GM12878 (cell line): Measurements from ENCODE around the gene MMP7.

ENCODE experiments used
- ATF3 ChIP-seq: IDR thresholded peaks from 2 replicates; pipeline ENCODE4 v1.6.1; 2011; ENCODE audit warnings: low read depth, mild to moderate bottlenecking, low read length, moderate library complexity, borderline replicate concordance; ENCODE audit errors: extremely low read depth
- BHLHE40 ChIP-seq, 2 experiments: fragments of 450-650 bp in 1 of 2; IDR thresholded peaks; 2 replicates each; pipeline ENCODE4 v1.6.1; 2011 to 2017; ENCODE audit warnings: low read depth in 2 of 2, borderline replicate concordance in 1 of 2, improper control_type of control experiment in 1 of 2, low read length in 1 of 2, mild to moderate bottlenecking in 1 of 2
- BRCA1 ChIP-seq: IDR thresholded peaks from 2 replicates; pipeline ENCODE4 v1.6.1; 2011; ENCODE audit warnings: low read depth, low read length, improper control_type of control experiment
- CTCF ChIP-seq, 3 experiments: IDR thresholded peaks in 2 of 3; conservative IDR thresholded peaks in 1 of 3; 2 replicates each; pipeline ENCODE4 v1.5.1; 2011; ENCODE audit warnings: low read depth in 3 of 3, low read length in 3 of 3, mild to moderate bottlenecking in 3 of 3, control low read depth in 2 of 3, moderate library complexity in 2 of 3, inconsistent platforms in 1 of 3, mixed read lengths in 1 of 3; ENCODE audit not compliant: control insufficient read depth in 2 of 3, insufficient read depth in 1 of 3; ENCODE audit errors: extremely low read depth in 1 of 3
- ETV6 ChIP-seq, 2 experiments: fragments of 450-650 bp in 1 of 2; IDR thresholded peaks in 1 of 2; conservative IDR thresholded peaks in 1 of 2; 2 replicates each; pipeline ENCODE4 v1.6.1; 2014; ENCODE audit warnings: antibody characterized with exemption in 1 of 2, borderline replicate concordance in 1 of 2, low read depth in 1 of 2, mild to moderate bottlenecking in 1 of 2, moderate library complexity in 1 of 2
- MXI1 ChIP-seq: fragments of 150-350 bp; IDR thresholded peaks from 2 replicates; pipeline ENCODE4 v1.6.1; 2011; ENCODE audit warnings: low read depth, mild to moderate bottlenecking, inconsistent platforms, low read length, improper control_type of control experiment
- NRF1 ChIP-seq: conservative IDR thresholded peaks from 2 replicates; pipeline ENCODE4 v1.6.1; 2011; ENCODE audit warnings: mild to moderate bottlenecking, low read depth, low read length, improper control_type of control experiment
- POLR2A ChIP-seq: IDR thresholded peaks from 2 replicates; pipeline ENCODE4 v1.6.1; 2011; ENCODE audit warnings: low read depth, mild to moderate bottlenecking, low read length
- SMC3 ChIP-seq: IDR thresholded peaks from 2 replicates; pipeline ENCODE4 v1.6.1; 2011; ENCODE audit warnings: low read length, improper control_type of control experiment, borderline replicate concordance
- SUPT20H ChIP-seq: IDR thresholded peaks from 2 replicates; pipeline ENCODE4 v1.6.1; 2011; ENCODE audit warnings: low read depth, mild to moderate bottlenecking, low read length, moderate library complexity, borderline replicate concordance; ENCODE audit not compliant: control insufficient read depth

- no peak for TF ChIP-seq CTCF (IDR thresholded peaks at IDR 0.05 in 2 of 3, conservative IDR thresholded peaks at IDR 0.05 in 1 of 3; ENCODE audit: control insufficient read depth in 2 of 3, extremely low read depth in 1 of 3, insufficient read depth in 1 of 3, low read depth in 3 of 3, low read length in 3 of 3)
- TF ChIP-seq POLR2A: no peak
- no peak for TF ChIP-seq BHLHE40 (IDR thresholded peaks at IDR 0.05; ENCODE audit: borderline replicate concordance in 1 of 2, low read depth in 2 of 2, low read length in 1 of 2)
- TF ChIP-seq ETV6 (conservative IDR thresholded peaks at IDR 0.05 in 1 of 2, IDR thresholded peaks at IDR 0.05 in 1 of 2; ENCODE audit: borderline replicate concordance in 1 of 2, low read depth in 1 of 2): no peak
- no peak for TF ChIP-seq SMC3
- TF ChIP-seq SUPT20H: no peak
- TF ChIP-seq NRF1: no peak
- no peak for TF ChIP-seq ATF3
- TF ChIP-seq MXI1: no peak
- TF ChIP-seq BRCA1: no peak
Measured at GRCh38 chr11:102538932-102539331, 8.4 kb upstream of the MMP7 start.
